Activated CD8-positive, alpha-beta memory T cell treated with anti-CD3 and anti-CD28 coated beads for 48 hours (primary cell): ENCODE measurements around the gene CHID1.

Source experiments
- DNase-seq, 3 experiments: peaks; one replicate each; pipeline ENCODE4 v3.0.0-alpha.2; 2020; ENCODE audit warnings: low read depth in 2 of 3, low spot score in 2 of 3

CHID1 gene

DNA sequence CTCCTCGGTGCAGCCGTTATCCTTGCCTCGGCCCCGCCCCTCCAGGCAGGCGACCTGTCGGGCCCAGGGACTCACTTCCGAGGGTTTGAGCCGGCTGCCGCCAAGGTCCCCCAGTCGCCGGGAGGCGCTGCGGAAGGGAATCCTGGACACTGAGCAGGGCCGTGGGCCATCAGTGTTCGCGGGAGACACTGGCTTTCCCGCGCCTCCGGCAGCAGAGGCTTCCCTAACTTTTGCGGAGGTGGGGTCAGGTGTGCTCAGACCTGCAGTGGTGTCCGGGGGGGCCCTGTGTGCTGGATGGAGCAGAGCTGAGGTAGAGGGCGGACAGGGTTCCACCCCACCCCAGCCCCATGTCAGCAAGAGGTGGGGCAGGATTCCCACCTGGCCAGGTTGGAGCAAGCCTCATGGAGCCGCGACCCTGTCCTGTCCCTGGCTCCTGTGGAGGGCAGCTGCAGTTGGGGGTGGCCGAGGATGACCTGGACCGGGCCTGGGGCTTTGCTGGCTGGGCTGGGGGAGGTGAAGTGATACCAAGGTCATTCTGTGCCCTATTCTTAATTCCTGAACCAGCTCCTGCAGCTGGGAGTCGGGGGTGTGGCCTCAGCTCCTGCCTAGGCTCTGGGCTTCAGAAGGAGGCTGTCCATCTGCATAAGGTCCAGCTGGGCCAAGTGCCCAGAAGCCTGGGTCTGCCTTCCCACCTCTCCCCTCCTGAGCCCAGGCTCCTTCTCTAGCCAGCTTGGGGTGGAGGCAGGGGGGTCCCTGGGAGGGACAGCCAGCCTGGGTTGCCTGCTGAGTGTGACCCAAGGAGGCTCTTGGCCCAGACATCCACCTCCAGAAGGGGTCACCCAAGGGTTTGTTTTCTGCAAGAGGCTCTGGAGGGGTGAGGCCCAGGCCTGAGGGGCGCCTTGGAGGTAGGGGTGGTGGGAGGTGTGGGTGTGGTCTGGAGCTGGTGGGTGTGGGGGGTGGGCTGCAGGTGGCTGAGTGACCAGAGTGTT is 59.5 kb downstream of the CHID1 start:
- no peak for DNase-seq

DNA sequence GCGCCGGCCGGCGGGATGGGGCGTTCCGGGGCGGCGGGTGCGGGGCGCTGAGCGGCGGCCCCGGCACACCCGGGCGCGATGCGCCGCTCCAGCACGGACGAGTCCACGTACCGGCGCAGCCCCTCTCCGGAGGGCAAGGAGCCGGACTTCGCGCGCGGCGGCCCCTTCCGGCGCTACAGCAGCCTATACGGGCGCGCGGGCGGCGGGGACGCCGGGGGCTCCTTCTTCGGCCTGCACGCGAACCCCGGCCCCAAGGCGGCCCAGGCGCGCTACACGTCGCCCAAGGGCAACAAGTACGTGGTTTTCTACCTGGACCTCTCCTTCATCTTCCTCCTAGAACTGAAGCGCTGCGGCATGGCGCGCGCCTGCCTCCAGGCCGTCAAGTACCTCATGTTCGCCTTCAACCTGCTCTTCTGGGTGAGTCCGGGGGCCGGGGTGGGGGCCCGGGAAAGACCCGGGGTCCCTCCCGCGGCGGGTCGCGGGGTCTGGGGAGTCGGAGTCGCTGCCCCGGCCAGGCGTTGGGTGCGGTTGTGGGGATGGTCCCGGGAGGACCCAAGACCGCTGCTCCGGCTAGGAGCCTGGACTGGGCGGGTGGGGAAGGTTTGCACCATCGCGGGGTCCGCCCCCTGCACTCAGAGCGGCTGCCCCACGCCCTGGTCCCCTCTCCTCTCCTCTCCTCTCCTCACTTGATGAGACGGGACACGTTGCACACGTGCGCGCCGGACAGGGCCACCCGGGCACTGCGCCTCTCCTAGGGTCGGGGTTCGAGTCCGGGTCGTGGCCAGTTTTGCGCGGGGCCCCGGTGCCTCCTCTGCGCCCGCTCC is 60.4 kb downstream of the CHID1 start:
- DNase-seq: no peak

DNA sequence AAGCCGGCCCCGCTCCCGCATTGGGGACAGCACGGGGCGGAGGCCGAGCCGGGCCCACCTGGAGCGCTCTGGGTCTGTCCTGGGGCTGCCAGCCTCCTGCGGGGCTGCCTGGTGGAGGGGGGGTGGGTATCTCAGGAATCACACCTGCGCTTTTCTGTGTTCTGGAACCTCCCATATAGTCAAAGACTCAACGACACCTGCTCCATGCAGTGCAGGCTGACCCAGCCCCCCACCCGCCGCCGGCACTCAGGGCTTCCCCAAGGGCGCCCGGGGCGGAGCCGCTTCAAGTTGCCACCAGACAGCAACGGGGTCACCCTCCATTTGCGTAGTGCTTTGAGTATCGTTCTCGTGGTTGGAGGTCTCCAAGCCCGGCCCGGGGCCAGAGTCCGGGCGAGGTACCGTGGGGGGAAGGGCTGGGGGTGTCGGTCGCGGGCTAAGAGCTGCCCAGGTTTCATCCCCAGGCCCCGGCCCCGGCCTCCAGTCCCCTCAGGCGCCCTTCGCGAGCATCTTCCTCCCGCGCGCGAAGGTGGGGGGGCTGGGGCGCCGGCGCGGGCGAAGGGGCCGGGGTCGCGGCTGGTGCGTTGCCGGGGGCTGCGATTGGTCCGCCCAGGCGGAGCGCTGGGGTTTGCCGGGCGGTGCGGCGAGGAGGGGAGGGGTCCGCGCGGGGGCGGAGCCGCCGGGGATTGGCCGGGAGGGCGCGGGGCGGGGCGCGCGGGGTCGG is 61.3 kb downstream of the CHID1 start:
- no peak for DNase-seq

DNA sequence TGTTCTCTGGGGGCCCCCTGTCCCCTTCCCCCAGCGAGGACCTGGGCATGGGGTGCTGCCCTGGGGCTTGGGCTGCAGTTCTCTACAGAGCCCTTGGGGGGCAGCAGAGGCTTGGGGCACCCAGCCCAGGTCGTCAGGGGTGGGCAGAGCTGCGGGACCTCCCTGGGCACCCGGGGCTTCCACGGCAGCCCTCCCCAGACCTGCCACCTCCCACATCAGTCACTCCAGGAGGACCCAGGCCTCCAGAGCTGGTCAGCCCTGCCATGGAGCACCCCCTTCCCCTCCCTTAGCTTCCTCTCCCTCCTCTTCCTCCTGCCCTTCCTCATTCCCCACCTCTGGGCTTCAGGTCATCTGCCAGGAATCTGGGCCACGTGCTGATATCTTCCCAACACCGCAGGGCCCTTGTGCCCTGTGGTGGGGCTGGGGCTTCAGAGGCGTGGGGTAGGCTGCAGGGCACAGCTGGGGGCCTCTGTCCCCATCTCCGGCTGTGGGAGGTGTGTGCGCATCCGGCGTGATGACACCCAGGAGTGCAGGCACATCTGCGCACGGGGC is 62.2 kb downstream of the CHID1 start:
- peak in 2 of 3 experiments; percentile 53 to 70 for DNase-seq

DNA sequence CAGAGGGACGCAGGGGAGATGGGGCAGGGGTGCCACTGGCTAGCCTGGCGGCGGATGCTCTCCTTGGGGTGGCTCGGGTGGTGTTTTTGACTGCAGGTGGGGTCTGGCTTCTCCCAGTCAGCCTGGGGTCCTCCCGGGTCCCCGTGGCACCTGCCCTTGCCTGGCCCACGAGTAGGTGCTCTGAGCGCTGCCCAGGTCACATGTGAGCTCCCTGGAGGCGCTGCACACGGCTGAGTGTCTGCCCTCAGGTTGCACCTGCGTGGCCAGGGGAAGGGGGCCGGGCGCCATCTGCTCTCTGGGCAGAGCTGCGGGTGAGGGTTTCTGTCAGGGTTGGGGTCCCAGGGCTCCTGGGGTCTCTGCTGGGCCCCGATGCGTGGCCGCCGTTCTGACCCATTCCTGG is 62.7 kb downstream of the CHID1 start:
- DNase-seq: no peak

DNA sequence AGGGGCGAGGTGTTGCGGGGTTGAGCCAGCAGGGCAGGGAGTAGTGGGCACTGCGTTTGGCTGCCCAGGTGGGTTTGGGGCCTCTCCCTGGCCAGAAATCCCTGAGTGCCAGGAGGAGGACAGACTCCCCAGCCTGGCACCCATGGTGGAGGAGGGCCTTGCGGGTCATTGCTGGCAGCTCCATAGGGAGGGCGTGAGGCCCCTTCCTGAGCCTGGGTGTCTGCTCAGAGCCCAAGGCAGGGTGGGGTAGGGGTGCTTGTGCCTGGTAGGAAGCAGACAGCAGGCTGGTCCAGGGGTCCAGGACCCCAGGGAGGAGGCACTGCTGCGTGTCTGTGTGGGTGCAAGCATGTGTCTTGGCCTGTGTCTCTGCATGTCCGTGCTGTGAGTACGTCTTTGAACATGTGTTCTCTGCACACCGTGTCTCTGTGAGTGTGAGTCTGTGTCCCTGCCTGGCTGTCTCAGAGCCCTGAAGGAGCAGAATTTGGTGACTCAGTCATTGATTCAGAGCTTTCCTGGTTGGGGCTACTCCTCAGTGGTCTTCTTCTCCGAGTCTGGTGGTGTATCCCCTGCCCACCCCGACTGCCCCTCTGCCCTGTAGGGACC is 64.0 kb downstream of the CHID1 start:
- DNase-seq: no peak

DNA sequence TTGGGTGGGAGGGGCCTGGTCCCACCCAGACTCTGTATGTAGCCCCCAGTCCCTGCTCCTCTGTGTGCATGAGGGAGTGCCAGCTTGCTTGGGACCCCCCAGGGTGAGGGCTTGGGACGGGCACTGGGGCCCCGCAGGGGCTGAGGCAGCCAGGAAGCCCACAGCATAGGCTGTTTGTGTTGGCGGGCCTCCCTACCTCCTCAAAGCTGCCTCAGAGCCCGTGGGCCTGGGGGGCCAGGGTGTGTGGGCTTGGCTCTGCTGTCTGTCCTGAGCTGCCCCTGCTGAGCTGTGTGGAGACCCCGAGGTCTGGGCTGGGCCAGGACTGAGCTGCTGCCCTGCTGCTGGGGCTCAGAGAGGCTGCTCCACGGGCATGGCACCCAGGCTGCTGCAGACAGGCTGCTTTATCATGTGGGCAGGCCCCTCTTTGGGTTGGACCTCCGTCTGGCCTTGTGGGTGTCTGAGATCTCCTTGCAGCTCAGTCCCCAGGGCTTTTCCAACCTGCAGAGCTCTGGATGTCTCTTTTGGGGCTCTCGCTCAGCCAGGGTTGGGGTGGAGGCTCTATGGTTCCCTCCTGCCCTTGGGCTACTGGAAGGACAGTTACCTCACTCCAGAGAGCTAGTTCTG is 64.6 kb downstream of the CHID1 start:
- DNase-seq: no peak

DNA sequence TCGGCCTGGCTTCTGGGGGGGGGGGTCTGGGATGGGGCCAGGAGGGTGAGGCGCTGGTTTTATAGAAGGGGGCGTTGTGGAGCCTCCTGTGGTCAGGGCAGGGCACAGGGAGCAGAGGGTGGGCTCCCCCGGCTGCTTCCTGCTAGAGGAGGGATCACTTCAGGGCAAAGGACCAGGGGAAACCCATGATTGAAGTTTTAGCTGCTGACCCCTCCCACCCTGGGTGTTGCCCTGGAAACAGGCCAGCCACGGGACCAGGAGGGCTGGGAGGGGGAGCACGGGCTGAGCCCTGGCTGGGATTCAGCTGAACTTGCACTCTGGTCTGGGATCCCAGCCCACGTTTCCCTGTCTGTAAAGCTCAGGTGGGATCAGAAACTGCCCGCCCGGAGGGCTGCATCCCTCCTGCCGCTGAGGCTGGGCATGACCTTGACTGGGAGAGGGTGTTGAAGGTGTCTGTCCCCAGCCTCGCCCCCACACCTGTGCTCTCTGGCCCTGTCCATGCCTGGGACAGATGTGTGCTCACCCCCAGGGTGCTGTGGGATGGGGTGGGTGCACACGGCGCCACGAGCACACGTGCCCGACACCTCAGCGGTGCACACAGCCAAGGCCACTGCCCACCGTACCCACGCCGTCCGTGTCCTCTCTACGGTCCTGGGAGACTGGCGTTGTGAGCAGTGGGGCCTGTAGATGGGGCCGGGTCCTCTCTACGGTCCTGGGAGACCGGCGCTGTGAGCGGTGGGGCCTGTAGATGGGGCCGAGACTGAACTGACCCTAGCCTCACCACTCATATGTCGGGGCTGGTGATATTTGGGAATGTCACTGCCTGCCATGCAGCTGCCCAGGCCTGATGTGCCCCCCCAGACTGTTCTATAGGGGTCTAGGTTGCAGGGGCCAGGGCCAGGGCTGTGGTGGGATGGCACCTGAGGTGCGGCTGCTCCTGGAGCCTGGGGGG is 65.6 kb downstream of the CHID1 start:
- no peak for DNase-seq

DNA sequence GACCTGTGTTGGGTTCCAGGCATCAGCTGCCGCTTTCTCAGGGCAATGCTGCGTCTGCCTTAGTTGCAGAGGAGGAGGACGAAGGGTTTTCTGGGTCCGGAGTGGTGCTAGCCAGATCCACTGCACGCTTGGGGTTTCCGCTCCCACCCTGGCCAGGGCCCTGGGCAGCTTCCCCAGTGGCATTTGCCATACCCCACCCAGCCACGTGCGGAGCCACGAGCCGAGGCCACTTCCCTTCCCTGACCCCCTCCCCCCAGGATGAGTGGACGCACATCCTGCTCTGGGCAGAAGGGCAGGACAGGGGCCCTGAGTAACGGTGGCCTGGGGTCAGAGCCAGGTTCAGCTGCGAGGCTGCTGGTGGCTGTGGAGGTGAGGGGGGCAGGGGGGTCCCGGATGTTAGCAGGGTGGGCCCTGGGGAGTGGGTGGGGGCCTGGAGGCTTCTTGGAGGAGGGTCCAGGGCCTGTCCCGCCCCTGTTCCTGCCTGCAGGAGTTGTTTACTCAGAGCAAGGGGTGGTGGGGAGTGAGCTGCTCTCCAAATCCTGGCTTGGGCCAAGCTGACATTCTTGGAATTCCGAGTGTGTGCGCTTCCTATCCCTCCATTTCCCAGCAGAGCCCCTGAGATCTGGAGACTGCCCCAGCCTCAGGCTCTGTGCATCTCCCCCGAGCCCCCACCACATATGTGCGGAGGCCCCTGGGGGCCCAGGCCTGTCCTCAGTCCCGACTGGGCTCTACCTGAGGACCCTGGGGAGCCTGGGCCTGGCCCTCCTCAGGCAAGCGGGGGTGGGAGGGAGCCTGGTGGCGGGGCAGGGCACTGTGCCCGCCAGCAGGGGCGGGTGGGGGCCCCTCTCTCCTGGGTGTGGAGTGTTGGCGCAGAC is 66.6 kb downstream of the CHID1 start:
- DNase-seq: no peak

DNA sequence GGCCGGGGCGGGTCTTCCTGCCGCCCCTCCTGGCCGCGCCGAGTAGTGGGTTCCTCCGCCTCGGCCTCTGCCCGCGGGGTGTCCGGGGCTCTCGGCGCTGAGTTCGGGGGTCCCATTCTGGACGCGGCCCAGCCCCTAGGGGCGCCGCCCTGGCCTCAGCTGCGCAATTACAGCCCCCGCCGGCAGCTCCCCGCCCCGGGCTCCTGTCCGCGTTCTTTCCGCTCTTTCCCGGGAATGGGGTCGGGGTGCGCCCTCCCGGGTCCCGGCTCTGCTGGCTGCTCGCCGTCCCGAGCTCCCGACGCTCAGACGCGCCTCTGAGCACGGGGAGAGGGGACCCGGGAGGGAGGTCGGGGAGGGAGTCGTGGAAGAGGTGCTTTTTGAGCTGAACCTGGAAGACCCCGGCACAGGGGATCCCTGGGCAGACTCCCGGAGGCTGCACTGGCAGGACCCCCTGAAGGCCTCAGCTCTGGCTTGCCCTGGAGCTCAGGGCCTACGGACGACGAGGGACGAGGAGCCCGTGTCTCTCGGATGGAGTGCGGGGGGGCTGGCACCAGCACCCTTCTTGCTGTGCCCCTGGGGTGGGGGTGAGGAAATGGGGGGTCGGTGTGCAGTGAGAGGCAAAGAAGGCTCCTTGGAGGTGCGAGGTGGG is 67.4 kb downstream of the CHID1 start:
- no peak for DNase-seq

DNA sequence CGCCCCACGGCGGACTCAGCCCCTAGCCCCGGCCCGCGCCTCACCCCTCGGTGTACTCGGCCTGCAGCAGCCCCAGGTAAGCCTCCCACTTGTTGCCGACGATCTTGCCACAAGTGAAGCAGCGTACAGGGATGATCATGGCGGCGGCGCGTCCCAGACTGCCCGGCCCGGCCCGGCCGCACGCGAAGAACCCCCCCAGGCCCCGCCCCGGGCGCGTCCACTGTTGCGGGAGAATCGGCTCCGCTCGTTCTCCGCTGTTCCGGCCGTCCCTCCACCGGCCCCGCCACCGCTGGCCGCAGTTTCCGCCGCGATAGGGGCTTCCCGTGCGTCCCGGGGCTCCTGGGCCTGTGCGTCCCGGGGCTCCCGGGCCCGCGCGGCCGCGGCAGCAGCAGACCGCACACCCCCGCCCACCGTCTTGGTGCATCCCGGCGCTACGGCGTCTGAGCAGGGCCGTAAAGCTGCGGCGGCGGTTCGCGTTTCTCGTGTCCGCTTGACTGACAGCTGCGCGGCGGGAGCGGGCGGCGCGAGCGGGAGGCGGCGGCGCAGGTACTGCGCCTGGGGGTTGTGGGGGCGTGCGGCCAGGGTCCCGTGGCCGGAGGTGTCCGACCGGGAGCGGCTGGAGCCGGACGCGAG is 68.1 kb downstream of the CHID1 start, which contains the start of the genes POLR2L and TSPAN4:
Gene POLR2L (minus strand): TSS at position 160 of the 633 bp plus-strand sequence. CDS start 21 bp downstream, at position 139.
Gene TSPAN4 (plus strand): TSS at position 483 of the 633 bp plus-strand sequence. CDS start 7,453 bp downstream, outside the sequence.
- DNase-seq: peak; percentile 72 to 86 (median 81)

DNA sequence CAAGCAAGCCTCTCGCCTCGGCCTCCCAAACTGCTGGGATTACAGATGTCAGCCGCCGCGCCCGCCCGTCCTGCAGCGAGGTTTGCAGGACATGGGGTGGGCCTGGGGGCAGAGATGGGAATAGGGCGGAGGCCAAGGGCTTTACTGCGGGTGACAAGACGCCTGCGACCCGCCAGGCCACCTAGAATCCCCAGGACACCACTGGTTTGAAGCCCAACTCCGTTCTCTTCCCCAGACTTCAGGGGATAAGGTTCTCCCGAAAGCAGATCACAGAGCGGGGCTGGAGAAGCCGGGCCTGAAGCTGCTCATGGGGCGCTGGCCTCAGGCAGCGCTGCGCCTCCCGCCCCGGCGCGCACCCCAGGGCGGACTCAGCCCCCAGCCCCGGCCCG is 68.6 kb downstream of the CHID1 start:
- DNase-seq: no peak

DNA sequence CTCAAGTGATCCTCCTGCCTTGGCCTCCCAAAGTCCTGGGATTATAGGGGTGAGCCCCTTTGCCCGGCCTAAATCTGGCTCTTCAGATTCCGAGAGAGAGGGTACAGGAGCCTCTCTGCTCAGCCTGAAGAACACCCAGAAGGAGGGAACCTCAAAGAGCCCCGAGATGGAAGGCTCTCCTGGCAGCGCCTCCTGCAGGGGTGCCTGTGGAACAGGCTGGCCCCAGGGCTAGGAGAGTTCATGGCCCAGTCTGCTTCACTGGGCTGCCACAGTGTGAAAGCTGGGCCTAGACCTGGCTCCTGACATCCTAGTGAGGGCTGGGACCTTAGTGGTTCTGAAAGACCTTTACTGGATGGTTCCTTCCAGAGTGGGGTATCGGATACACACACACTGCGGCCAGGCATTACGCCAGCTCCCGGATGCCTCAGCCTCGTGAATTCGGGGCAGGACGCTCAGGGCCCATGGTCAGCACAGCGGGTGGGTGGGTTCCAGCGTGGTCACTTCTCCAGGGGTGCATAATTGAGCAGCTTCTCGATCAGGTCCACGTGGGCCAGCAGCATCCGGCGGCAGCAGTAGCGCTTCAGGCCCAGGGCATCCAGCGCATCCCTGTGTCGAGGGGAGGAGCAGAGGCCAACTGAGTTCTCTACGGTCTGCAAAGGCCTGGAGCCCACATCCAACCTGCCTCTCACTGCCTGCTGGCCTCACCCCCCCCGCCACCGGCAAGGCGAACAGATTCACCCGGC is 70.6 kb downstream of the CHID1 start:
- no peak for DNase-seq

DNA sequence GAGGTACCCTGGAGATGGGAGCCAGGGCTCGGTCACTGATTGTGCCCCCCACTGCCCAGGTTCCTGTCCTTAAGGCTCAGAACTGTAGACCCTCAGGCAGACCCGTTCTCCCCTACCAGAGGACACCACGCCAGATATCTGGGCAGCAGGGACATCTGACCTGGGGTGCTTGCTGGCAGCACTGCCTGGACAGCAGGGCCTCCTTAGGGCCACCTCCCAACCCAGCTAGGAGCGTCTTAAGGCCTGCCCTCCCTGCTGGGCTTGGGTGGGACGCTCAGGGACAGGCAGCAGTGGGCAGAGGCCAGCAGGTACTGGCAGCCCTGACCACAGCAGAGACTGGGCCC is 71.4 kb downstream of the CHID1 start:
- no peak for DNase-seq

DNA sequence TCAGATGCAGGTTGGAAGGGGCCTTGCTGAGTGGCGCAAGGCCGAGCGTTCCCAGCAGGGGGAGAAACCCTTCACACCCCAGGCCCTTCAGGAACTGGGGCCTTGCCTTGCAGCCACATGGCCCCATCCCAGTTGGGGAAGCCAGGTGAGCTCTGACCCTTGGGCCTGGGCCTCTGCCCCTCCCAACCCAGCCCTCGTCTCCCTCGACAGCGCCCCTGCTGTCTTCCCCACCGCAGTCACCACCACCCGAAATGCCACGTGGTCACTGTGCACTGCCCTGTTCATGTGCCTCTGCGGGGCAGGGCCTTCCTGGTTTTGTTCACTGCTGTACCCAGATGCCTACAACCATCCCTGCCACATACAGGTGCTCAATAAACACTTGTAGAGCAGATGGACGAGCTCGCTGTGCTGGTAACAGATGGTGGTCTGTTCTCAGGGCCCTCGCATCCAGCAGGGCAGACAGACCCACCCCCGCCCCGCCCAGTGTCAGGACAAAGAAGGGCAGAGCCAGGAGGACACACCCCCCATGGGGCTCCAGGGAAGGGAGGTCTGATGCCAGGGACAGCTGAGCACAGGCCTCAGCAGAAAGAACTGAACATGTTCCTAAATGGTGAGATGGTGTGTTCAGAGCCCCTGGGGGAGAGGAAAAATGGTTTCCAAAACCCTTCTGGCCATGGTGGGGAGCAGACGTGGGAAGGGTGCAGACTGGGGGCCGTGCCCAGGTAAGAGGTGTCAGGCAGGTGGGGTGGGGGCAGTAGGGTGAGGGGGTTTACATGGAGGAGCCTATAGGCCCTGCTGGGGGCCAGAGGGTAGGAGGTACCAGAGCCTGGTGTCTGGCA is 72.0 kb downstream of the CHID1 start:
- no peak for DNase-seq

DNA sequence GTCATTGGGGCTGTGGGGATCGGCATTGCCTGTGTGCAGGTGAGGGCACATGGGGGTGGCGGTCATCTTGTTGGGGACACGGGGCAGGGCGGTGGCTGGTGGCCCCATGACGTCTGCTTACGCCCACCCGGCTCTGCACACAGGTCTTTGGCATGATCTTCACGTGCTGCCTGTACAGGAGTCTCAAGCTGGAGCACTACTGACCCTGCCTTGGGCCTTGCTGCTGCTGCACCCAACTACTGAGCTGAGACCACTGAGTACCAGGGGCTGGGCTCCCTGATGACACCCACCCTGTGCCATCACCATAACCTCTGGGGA is 72.7 kb downstream of the CHID1 start:
- no peak for DNase-seq
